Lower leg skin (tissue), 4 donors: ENCODE data around the gene BICRAL. TPM values are rescaled to one million over a fixed set of nuclear protein-coding genes. Genes with fewer than 3 reads are reported as not detected.
A peak's percentile ranks its signal among the peaks of the same experiment; 100 is the strongest.
"Not testable (repeated sequence)": the region's sequence is repeated elsewhere in the genome, so short reads cannot be mapped to it uniquely, and the experiment has no call there.

Experiments used
- DNase-seq, 2 donors: peaks; one replicate each; pipeline ENCODE4 v3.0.0-alpha.2; 2019; ENCODE audit warnings: low spot score in 2 of 2
- H3K4me3 ChIP-seq: fragments of 200-600 bp; sonication (generic); 2 replicates; pipeline ENCODE4 v1.5.1; 2017; ENCODE audit warnings: mild to moderate bottlenecking, low read depth; ENCODE audit not compliant: poor library complexity, severe bottlenecking
- CTCF ChIP-seq, 3 donors: fragments of 450-650 bp; IDR thresholded peaks; one replicate each; pipeline ENCODE4 v1.5.1; 2016; ENCODE audit warnings: antibody characterized with exemption in 3 of 3, mild to moderate bottlenecking in 3 of 3, moderate library complexity in 2 of 3
- POLR2A ChIP-seq, 2 donors: fragments of 450-650 bp; IDR thresholded peaks; one replicate each; pipeline ENCODE4 v1.6.1; 2016 to 2017; ENCODE audit warnings: antibody characterized with exemption in 2 of 2, mild to moderate bottlenecking in 1 of 2, moderate library complexity in 1 of 2
- WGBS, 2 donors: methylation state at CpG; one replicate each; pipeline ENCODE4 v1.1.5; 2018; 5-methylcytosine and 5-hydroxymethylcytosine counted together
- intact Hi-C: fragments of 100-400 bp; cut with DNase I; formaldehyde crosslinking; loops from one replicate; pipeline ENCODE4 v1.15.0; 2023; ENCODE audit warnings: low total_unique reads
- total RNA-seq, 4 donors: library from RNA; depleted of rRNA; stranded (reverse); fragments of >200 nt; gene quantifications; one replicate each; pipeline ENCODE4 v1.1.0, GENCODE V29; 2016

The BICRAL gene
- total RNA-seq, 4 donors from 2014 or later, result 19.4 to 23.4 (median 20.5) TPM

- WGBS, 2 donors, result 10 to 11% methylated on average over 10 of the region's 10 CpGs
- peak in 1 of 2 donors; percentile 77 for DNase-seq
- no peak overlapping the region for H3K4me3 ChIP-seq
- intact Hi-C loops, result no loop called here
- TF ChIP-seq CTCF (IDR thresholded peaks at IDR 0.05), result peak in 1 of 3 donors; percentile 41
- TF ChIP-seq POLR2A (IDR thresholded peaks at IDR 0.05), result no peak
Measured at GRCh38 chr6:42898891-42899361, 117.1 kb downstream of the BICRAL start.

GRCh38 chr6:42899871-42900270, 118.0 kb downstream of the BICRAL start:
- TF ChIP-seq CTCF (IDR thresholded peaks at IDR 0.05) (no peak), POLR2A (IDR thresholded peaks at IDR 0.05) (no peak)
- no peak for DNase-seq
- H3K4me3 ChIP-seq, result no peak overlapping the region
- intact Hi-C loops, result no loop called here
- 50 to 66% methylated on average over 8 of the region's 8 CpGs for WGBS, 2 donors

- 3 to 5% methylated on average over 11 of the region's 11 CpGs for WGBS, 2 donors
- DNase-seq, result peak; percentile 78 to 90
- H3K4me3 ChIP-seq, result no peak overlapping the region
- intact Hi-C loops, result no loop called here
- TF ChIP-seq POLR2A (IDR thresholded peaks at IDR 0.05), result no peak
- peak in 1 of 3 donors; percentile 90 for TF ChIP-seq CTCF (IDR thresholded peaks at IDR 0.05)
Measured at GRCh38 chr6:42901538-42901957, 119.7 kb downstream of the BICRAL start.

- H3K4me3 ChIP-seq, DNase-seq, intact Hi-C loops: not testable (repeated sequence)
- WGBS, 2 donors, result 86 to 91% methylated on average over 22 of the region's 22 CpGs
Measured at GRCh38 chr6:42902429-42903263, 120.8 kb downstream of the BICRAL start.

- intact Hi-C loops, result no loop called here
- no peak for DNase-seq
- TF ChIP-seq CTCF (IDR thresholded peaks at IDR 0.05) (no peak), POLR2A (IDR thresholded peaks at IDR 0.05) (no peak)
- no peak overlapping the region for H3K4me3 ChIP-seq
- 92 to 97% methylated on average over 10 of the region's 10 CpGs for WGBS, 2 donors
Measured at GRCh38 chr6:42904467-42904866, 122.6 kb downstream of the BICRAL start.

GRCh38 chr6:42907336-42907735, 125.5 kb downstream of the BICRAL start:
- 63 to 77% methylated on average over 5 of the region's 5 CpGs for WGBS, 2 donors

More at GRCh38 chr6:42907336-42907735, 125.5 kb downstream of the BICRAL start:
- intact Hi-C loops, result no loop called here
- TF ChIP-seq CTCF (IDR thresholded peaks at IDR 0.05) (no peak), POLR2A (IDR thresholded peaks at IDR 0.05) (no peak)
- DNase-seq, result no peak
- no peak overlapping the region for H3K4me3 ChIP-seq
